Lung (tissue), 12 donors: Measurements from ENCODE around the gene ORAI3. TPM values are rescaled to one million over a fixed set of nuclear protein-coding genes. Genes with fewer than 3 reads are reported as not detected.

Experiments used
- ATAC-seq: fragments of 200-7000 bp; cut with Tn5 transposase; one replicate; pipeline ENCODE4 v1.9.1; 2020; ENCODE audit warnings: moderate number of reproducible peaks; ENCODE audit not compliant: insufficient read depth, low FRiP score
- DNase-seq, 3 donors: peaks; one replicate each; pipeline ENCODE4 v3.0.0-alpha.2; 2013 to 2017
- H3K27ac ChIP-seq, 2 donors: one replicate each; pipeline ENCODE4 v1.5.1; 2013; ENCODE audit warnings: mild to moderate bottlenecking in 2 of 2, moderate library complexity in 2 of 2, control low read depth in 1 of 2, inconsistent platforms in 1 of 2, low read depth in 1 of 2, low read length in 1 of 2
- H3K27me3 ChIP-seq, 3 donors: one replicate each; pipeline ENCODE4 v1.5.1; 2013; ENCODE audit warnings: low read length in 2 of 3; ENCODE audit not compliant: control insufficient read depth in 3 of 3, insufficient read depth in 3 of 3
- H3K36me3 ChIP-seq, 4 donors: one replicate each; pipeline ENCODE4 v1.5.1; 2013; ENCODE audit warnings: low read length in 4 of 4, mild to moderate bottlenecking in 1 of 4, moderate library complexity in 1 of 4; ENCODE audit not compliant: control insufficient read depth in 4 of 4, insufficient read depth in 4 of 4
- H3K4me1 ChIP-seq, 5 donors: one replicate each; pipeline ENCODE4 v1.5.1; 2013; ENCODE audit warnings: low read length in 5 of 5, mild to moderate bottlenecking in 2 of 5, moderate library complexity in 1 of 5; ENCODE audit not compliant: control insufficient read depth in 5 of 5, insufficient read depth in 5 of 5
- H3K4me3 ChIP-seq: one replicate; pipeline ENCODE4 v1.5.1; 2013; ENCODE audit warnings: mild to moderate bottlenecking, control low read depth, moderate library complexity
- H3K9ac ChIP-seq, 2 donors: one replicate each; pipeline ENCODE4 v1.5.1; 2013; ENCODE audit warnings: low read length in 2 of 2, control low read depth in 1 of 2; ENCODE audit not compliant: insufficient read depth in 1 of 2
- H3K9me3 ChIP-seq, 4 donors: one replicate each; pipeline ENCODE4 v1.5.1; 2013; ENCODE audit warnings: low read length in 3 of 4, mild to moderate bottlenecking in 1 of 4, moderate library complexity in 1 of 4; ENCODE audit not compliant: control insufficient read depth in 4 of 4, insufficient read depth in 3 of 4
- WGBS, 2 donors: extraction: QIAGEN DNeasy Blood & Tissue Kit; methylation state at CpG; one replicate each; pipeline ENCODE4 v1.1.7; 2013; 5-methylcytosine and 5-hydroxymethylcytosine counted together
- polyA plus RNA-seq, 2 donors: library from polyadenylated mRNA; stranded (reverse); fragments of 200-250 nt; gene quantifications; one replicate each; pipeline ENCODE4 v1.2.1, GENCODE V29; 2013
- total RNA-seq, 2 donors: library from RNA; depleted of rRNA in 1 of 2; stranded (reverse); fragments of >200 nt in 1 of 2; gene quantifications; one replicate each; pipeline ENCODE4 v1.2.1, GENCODE V29; 2014 to 2021
- TF ChIP-seq, protein P1 (sequence below): IDR thresholded peaks from 2 replicates; pipeline ENCODE4 v1.5.1; 2012; ENCODE audit warnings: mild to moderate bottlenecking; ENCODE audit errors: control extremely low read depth, extremely low read depth
- donor health status: control.
- donor health status: control.
- donor health status: Bipolar disorder and iron deficiency.
- donor health status: healthy.
- donor health status: DM: yes; HTN: yes; CAD: no.

Gene ORAI3
- total and polyA plus RNA-seq, 4 donors = 20.2 to 27.4 (median 23.6) TPM

DNA sequence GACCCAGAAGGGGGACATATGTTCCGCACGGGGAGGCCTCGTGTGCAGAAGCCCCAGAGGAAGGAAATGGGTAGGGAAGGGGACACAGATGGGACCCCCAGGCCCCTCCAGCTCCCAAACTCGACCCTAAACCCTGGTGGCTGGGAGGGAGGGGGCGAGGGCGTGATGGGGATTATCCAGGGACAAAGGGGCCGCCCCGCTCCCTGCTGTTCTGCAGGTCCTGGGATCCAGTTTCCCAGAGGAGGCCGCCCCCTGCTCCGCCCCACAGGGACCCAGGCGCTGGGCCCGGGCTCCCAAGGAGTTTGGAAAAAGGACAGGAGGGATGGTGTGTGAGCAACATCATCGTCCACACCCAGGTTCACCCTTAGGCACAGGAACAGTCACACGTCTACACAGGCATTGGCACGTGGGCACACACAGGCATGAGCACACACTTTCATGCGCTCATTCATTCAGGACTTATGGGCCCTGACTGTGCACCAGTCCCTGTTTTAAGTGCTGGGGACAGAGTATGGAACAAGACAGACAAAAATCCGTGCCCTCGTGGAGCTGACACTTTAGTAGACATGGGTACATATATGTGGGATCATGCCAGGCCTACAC, 38.3 kb upstream of the ORAI3 start:
- peaks cover 0 to 2% (median 0%) of the 10 kb centered on the region in 4 donors for H3K9me3 ChIP-seq
- no peak overlapping the region for H3K9ac ChIP-seq
- no peak for ATAC-seq
- TF ChIP-seq, protein P1, sequence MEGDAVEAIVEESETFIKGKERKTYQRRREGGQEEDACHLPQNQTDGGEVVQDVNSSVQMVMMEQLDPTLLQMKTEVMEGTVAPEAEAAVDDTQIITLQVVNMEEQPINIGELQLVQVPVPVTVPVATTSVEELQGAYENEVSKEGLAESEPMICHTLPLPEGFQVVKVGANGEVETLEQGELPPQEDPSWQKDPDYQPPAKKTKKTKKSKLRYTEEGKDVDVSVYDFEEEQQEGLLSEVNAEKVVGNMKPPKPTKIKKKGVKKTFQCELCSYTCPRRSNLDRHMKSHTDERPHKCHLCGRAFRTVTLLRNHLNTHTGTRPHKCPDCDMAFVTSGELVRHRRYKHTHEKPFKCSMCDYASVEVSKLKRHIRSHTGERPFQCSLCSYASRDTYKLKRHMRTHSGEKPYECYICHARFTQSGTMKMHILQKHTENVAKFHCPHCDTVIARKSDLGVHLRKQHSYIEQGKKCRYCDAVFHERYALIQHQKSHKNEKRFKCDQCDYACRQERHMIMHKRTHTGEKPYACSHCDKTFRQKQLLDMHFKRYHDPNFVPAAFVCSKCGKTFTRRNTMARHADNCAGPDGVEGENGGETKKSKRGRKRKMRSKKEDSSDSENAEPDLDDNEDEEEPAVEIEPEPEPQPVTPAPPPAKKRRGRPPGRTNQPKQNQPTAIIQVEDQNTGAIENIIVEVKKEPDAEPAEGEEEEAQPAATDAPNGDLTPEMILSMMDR = no peak
- H3K36me3 ChIP-seq = no peaks in the 10 kb centered on the region
- no peak overlapping the region for H3K27ac ChIP-seq
- H3K4me1 ChIP-seq = no peaks in the 10 kb centered on the region
- no peak for DNase-seq
- WGBS, 2 donors = 75% methylated on average over 18 of the region's 18 CpGs
- no peaks in the 10 kb centered on the region for H3K27me3 ChIP-seq
- no peak overlapping the region for H3K4me3 ChIP-seq

DNA sequence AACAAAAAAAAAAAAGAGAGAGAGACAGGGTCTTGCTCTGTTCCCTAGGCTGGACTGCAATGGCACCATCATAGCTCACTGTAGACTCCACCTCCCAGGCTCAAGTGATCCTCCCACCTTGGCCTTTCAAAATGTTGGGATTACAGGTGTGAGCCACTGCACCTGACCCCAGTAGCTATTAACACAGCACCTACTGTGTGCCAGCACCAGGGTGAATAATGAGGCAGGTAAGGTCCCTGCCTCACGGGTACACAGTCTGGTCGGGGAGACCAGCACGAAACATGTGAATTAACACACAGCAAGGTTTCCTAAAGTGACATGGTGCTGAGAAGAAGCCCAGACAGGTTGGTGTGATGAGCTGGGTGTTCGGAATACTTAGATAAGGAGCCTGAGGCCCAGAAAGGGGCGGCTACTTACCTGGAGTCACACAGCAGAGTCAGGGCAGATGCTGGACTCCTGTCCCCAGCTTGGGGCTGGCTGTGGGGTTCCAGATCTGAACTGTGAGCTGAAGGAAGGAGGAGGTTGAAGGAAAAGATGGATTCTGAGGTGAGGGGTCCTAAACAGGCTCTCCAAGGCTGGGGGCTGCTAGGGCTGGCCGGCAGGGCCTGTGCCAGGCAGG, 36.0 kb upstream of the ORAI3 start:
- TF ChIP-seq, protein P1 = no peak
- Histone ChIP-seq H3K4me1 (no peaks in the 10 kb centered on the region), H3K9ac (no peak overlapping the region), H3K27ac (no peak overlapping the region), H3K36me3 (no peaks in the 10 kb centered on the region), H3K4me3 (no peak overlapping the region), H3K9me3 (peaks cover 0 to 2% (median 0%) of the 10 kb centered on the region in 4 donors), H3K27me3 (no peaks in the 10 kb centered on the region)
- 92 to 95% methylated on average over 6 of the region's 6 CpGs for whole genome bisulfite sequencing, 2 donors
- no peak for DNase-seq
- ATAC-seq = no peak

DNA sequence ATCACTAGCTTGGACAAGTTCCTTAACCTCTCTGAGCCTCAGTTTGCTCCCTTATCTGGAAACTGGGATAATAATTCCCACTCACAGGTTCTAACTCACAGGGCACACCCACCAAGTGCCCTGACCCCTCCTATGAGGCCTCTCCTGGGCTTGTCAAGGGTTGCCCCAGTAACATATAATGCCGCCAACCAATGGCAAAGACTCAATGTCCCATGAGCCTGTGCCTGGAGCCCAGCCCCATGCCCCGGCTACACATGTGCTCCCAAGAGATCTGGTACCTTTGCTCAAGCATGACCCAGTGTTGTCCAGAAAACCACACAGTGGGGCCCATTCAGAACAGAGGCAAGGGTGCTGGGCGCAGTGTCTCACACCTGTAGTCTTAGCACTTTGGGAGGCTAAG, 34.0 kb upstream of the ORAI3 start:
- TF ChIP-seq, protein P1 = no peak
- H3K4me1 ChIP-seq = no peaks in the 10 kb centered on the region
- H3K27ac ChIP-seq = no peak overlapping the region
- DNase-seq (no peak), ATAC-seq (no peak)
- no peaks in the 10 kb centered on the region for H3K27me3 ChIP-seq
- H3K9me3 ChIP-seq = peaks cover 0 to 2% (median 0%) of the 10 kb centered on the region in 4 donors
- no peaks in the 10 kb centered on the region for H3K36me3 ChIP-seq
- WGBS, 2 donors = 96 to 98% methylated on average over 3 of the region's 3 CpGs
- no peak overlapping the region for H3K4me3 ChIP-seq
- H3K9ac ChIP-seq = no peak overlapping the region
